Measurements from ENCODE around the gene MORN2.
A peak's percentile ranks its signal among the peaks of the same experiment; 100 is the strongest.

The MORN2 gene

DNA sequence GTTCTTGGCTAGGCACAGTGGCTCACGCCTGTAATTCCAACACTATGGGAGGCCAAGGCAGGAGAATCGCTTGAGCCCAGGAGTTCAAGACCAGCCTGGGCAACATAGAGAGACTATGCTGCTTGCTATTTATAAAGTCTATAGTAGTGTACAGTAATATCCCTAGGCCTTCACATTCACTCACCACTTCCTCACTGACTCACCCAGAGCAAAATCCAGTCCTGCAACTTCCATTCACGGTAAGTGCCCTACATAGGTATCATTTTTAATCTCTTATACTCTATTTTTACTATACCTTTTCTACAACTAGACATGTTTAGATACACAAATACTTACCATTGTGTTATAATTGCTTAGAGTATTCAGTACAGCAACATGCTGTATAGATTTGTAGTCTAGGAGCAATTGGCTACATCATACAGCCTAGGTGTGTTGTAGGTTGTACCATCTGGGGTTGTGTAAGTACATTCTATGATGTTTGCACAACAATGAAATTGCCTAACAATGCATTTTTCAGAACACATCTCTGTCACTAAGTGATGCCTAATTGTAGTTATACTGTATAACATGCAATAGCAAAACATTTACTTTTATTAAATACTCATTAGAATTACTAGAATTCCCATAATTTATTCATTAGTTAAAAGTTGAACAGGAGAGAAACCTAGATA, 8.9 kb upstream of the MORN2 start:
- H3K4me3 Mint-ChIP-seq = no peak overlapping the region
- peaks cover 58% of the 10 kb centered on the region for H3K36me3 Mint-ChIP-seq (ENCODE audit: low read depth)
- H3K27ac Mint-ChIP-seq = no peak overlapping the region

GRCh38 chr2:38871432-38871831, 4.3 kb upstream of the MORN2 start:
- Mint-ChIP-seq H3K27ac (no peak overlapping the region), H3K36me3 (ENCODE audit: low read depth) (peaks cover 55% of the 10 kb centered on the region), H3K27me3 (ENCODE audit: low read depth) (no peaks in the 10 kb centered on the region), H3K4me3 (peak overlapping the region; percentile 40 to 74 (median 60)), H3K9me3 (peaks cover 30% of the 10 kb centered on the region), H3K4me1 (peaks cover 19% of the 10 kb centered on the region)
- TF ChIP-seq, protein P1, sequence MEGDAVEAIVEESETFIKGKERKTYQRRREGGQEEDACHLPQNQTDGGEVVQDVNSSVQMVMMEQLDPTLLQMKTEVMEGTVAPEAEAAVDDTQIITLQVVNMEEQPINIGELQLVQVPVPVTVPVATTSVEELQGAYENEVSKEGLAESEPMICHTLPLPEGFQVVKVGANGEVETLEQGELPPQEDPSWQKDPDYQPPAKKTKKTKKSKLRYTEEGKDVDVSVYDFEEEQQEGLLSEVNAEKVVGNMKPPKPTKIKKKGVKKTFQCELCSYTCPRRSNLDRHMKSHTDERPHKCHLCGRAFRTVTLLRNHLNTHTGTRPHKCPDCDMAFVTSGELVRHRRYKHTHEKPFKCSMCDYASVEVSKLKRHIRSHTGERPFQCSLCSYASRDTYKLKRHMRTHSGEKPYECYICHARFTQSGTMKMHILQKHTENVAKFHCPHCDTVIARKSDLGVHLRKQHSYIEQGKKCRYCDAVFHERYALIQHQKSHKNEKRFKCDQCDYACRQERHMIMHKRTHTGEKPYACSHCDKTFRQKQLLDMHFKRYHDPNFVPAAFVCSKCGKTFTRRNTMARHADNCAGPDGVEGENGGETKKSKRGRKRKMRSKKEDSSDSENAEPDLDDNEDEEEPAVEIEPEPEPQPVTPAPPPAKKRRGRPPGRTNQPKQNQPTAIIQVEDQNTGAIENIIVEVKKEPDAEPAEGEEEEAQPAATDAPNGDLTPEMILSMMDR (IDR thresholded peaks at IDR 0.05; ENCODE audit: unreplicated experiment in 3 of 3) = no peak

More for the DNA sequence above, 8.9 kb upstream of the MORN2 start:
- Mint-ChIP-seq H3K4me1 (no peaks in the 10 kb centered on the region), H3K27me3 (ENCODE audit: low read depth) (no peaks in the 10 kb centered on the region), H3K9me3 (peaks cover 19% of the 10 kb centered on the region)
- TF ChIP-seq, protein P1 (IDR thresholded peaks at IDR 0.05; ENCODE audit: unreplicated experiment in 3 of 3) = no peak

DNA sequence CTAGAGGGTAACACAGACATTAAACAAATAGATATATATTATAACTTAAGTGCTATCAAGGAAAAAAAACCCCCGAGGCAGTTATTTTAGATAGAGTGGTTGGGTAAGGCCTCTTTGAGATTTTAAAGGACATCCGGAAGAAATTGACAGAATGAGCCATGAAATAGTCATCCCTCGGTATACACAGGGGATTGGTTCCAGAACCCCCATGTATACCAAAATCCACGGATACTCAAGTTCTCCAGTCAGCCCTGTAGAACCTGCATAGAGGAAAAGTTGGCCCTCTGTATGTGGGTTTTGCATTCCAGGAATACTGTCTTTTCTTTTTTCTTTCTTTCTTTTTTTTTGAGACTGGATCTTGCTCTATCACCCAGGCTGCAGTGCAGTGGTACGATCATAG, 2.0 kb upstream of the MORN2 start:
- H3K4me3 Mint-ChIP-seq = peak overlapping the region in 2 of 3 experiments; percentile 72 to 80
- H3K36me3 Mint-ChIP-seq (ENCODE audit: low read depth) = peaks cover 41% of the 10 kb centered on the region
- H3K9me3 Mint-ChIP-seq = peaks cover 30% of the 10 kb centered on the region
- peaks cover 23% of the 10 kb centered on the region for H3K4me1 Mint-ChIP-seq
- no peak overlapping the region for H3K27ac Mint-ChIP-seq
- no peaks in the 10 kb centered on the region for H3K27me3 Mint-ChIP-seq (ENCODE audit: low read depth)
- TF ChIP-seq, protein P1 (IDR thresholded peaks at IDR 0.05; ENCODE audit: unreplicated experiment in 3 of 3) = no peak

DNA sequence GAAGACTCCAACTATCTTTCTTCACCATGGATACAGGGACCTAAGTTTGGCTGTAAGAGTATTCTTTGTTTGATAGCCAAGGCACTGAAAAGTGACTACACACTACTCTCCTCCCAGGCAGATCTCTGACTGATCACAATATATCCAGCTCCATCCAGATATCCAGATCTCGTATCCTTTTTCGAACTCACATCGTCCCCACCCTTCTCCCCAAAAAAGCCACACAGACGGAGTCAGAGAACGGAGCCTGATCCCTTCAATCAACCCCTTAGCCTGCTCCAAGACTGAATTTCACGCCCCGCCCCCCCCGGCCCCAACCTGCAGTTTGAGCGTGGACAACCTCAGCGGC, 575 bp upstream of the MORN2 start:
- Mint-ChIP-seq H3K9me3 (peaks cover 18% of the 10 kb centered on the region), H3K27me3 (ENCODE audit: low read depth) (no peaks in the 10 kb centered on the region), H3K4me1 (peaks cover 23% of the 10 kb centered on the region), H3K27ac (peak overlapping the region; percentile 81 to 85 (median 84)), H3K4me3 (peak overlapping the region; percentile 96 to 98 (median 96)), H3K36me3 (ENCODE audit: low read depth) (peaks cover 28% of the 10 kb centered on the region)
- TF ChIP-seq, protein P1 (IDR thresholded peaks at IDR 0.05; ENCODE audit: unreplicated experiment in 3 of 3) = no peak

DNA sequence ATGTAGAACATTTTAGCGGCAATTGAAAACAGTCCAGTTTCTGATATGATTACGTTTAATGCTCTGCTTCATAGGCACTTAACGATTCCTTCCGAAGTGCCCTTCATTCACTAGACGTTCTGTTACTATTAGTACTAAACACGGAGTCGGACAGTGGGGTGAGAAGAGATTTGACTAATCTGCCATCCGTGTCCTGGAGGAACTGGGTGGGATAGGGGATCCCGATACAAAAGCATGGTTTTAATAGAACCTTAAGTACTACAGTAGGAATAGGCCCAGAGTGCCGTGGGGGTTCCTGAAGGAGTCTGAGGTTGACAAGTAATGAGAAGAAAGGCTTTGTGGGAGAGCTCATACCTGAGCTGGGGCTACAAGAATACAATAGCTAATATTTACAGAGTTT, 631 bp downstream of the MORN2 start:
- H3K4me3 Mint-ChIP-seq = peak overlapping the region; percentile 96 to 98 (median 96)
- no peaks in the 10 kb centered on the region for H3K27me3 Mint-ChIP-seq (ENCODE audit: low read depth)
- peaks cover 23% of the 10 kb centered on the region for H3K4me1 Mint-ChIP-seq
- peaks cover 25% of the 10 kb centered on the region for H3K36me3 Mint-ChIP-seq (ENCODE audit: low read depth)
- TF ChIP-seq, protein P1 (IDR thresholded peaks at IDR 0.05; ENCODE audit: unreplicated experiment in 3 of 3) = no peak
- peaks cover 14% of the 10 kb centered on the region for H3K9me3 Mint-ChIP-seq
- peak overlapping the region; percentile 81 to 85 (median 84) for H3K27ac Mint-ChIP-seq

DNA sequence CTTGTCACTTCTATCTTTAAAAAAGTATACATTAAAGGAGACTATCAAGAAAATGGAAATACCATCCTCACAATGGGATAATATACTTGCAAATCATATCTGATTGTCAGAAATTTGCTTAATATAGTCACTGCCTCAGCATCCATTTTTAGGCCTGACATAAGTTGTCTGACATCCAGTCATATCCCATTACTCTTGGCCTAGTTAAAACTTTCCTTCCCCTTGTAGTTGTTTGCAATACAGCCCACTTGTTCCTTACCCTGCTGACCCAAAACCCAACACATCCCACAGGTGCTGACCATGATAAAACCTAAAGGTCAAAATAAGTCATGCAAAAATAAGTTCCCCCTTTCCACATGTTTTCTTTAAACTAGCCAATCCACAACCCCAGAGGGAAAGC, 10.3 kb downstream of the MORN2 start:
- H3K27me3 Mint-ChIP-seq (ENCODE audit: low read depth) = no peaks in the 10 kb centered on the region
- H3K36me3 Mint-ChIP-seq (ENCODE audit: low read depth) = peaks cover 12% of the 10 kb centered on the region
- no peaks in the 10 kb centered on the region for H3K9me3 Mint-ChIP-seq
- TF ChIP-seq, protein P1 (IDR thresholded peaks at IDR 0.05; ENCODE audit: unreplicated experiment in 3 of 3) = no peak
- no peak overlapping the region for H3K27ac Mint-ChIP-seq
- no peak overlapping the region for H3K4me3 Mint-ChIP-seq
- H3K4me1 Mint-ChIP-seq = no peaks in the 10 kb centered on the region

Data from nephron (organoid).